Coronary artery (tissue), 2 donors: Measurements from ENCODE around the gene GMFB.

Source experiments
- DNase-seq: peaks from one replicate; pipeline ENCODE4 v3.0.0-alpha.2; 2017; ENCODE audit warnings: low spot score
- H3K27ac ChIP-seq, 2 donors: fragments of 200-600 bp; sonication (generic); one replicate each; pipeline ENCODE4 v1.5.1; 2016 to 2019
- H3K4me3 ChIP-seq: fragments of 200-600 bp; sonication (generic); 2 replicates; pipeline ENCODE4 v1.5.1; 2016; ENCODE audit warnings: mild to moderate bottlenecking, moderate library complexity
- CTCF ChIP-seq: fragments of 200-600 bp; sonication (generic); IDR thresholded peaks from one replicate; pipeline ENCODE4 v1.5.1; 2019; ENCODE audit warnings: antibody characterized with exemption

GMFB gene

GRCh38 chr14:54475911-54476310 lies 12.9 kb downstream of the GMFB start:
- Histone ChIP-seq H3K4me3 (no peak overlapping the region), H3K27ac (no peak overlapping the region)
- no peak for TF ChIP-seq CTCF
- no peak for DNase-seq

- no peak overlapping the region for H3K4me3 ChIP-seq
- no peak overlapping the region for H3K27ac ChIP-seq
- no peak for TF ChIP-seq CTCF
- DNase-seq, result no peak
Measured at GRCh38 chr14:54475187-54475899, 13.4 kb downstream of the GMFB start.

DNA sequence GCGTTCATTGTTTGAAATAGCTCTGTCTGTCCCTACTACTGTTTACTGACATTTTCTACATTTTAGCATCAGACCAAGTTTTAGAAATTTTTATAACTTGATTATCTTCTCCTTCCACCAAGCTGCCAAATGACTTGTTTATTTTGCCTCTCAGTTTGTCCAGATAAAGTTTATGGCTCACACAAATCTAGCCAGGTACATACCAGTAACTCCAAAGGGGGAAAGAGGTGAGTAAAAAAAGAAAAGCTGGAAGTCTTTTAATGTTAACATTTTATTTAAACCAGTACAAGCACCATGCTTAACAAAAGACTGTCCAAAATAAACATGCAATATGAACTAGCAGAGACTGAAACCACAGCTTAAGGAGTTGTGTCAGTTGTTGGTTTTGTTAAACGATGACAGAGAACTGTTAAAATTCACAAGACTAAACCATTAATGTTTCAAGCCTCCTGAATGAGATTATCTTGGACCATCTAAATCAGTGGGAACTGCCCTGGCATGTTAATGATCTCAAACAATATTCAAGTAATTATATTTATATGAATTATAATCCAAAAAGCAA lies 14.5 kb downstream of the GMFB start:
- H3K4me3 ChIP-seq, result no peak overlapping the region
- TF ChIP-seq CTCF, result no peak
- H3K27ac ChIP-seq, result no peak overlapping the region
- no peak for DNase-seq

DNA sequence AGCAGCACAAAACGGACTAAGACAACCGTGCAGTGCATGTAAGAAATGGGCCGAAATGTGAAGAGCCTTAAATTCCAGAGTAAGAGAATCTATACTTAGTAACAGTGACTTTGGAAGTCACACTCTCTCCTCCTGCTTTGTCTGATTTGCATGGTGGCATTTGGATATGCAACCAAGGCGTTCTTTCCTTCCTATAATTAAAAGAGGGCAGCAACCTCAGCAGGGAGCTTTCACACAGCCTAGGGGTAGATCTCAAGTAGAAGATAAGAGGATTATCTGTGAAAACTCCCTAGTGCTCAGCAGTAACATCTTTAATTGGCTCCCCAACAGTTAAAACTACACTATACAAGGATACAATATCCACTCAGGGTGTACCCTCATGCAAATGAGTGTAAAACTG lies 16.5 kb downstream of the GMFB start:
- H3K4me3 ChIP-seq, result no peak overlapping the region
- H3K27ac ChIP-seq, result no peak overlapping the region
- TF ChIP-seq CTCF, result no peak
- no peak for DNase-seq

DNA sequence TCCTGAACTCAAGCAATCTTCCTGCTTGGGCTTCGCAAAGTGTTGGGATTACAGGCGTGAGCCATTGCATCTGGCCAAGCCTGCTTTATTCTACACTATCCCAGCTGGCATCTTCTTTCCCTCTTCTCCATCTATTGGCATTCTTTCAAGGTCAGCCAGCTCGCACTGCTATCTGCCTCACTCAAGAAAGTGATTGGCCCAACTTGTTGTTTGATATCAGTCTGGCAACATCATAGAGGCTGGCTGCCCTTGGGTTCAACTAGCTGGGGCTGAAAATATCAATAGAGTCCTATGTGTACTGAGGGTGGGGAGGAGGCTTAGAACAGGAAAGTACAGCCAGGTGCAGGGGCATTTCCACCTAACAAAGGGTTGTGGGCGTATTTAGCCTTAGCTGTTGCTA lies 17.1 kb downstream of the GMFB start:
- no peak overlapping the region for H3K4me3 ChIP-seq
- no peak overlapping the region for H3K27ac ChIP-seq
- no peak for DNase-seq
- no peak for TF ChIP-seq CTCF

DNA sequence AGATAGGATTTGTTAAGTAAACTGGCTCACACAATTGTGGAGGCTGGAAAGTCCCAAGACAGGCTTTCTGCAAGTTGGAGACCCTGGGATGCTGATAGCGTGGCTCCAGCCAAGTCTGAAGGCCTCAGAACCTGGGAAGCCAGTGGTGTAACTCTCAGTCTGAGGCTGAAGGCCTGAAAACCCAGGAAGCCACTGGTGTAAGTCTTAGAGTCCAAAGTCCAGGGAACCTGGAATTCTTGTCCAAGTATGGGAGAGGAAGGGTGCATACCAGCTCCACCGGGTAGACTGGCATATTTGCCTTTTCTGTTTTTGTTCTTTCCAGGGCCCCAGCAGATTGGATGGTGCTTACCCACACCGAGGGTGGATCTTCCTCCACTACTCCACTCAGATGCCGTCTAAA lies 18.1 kb downstream of the GMFB start:
- no peak overlapping the region for H3K4me3 ChIP-seq
- no peak overlapping the region for H3K27ac ChIP-seq
- no peak for TF ChIP-seq CTCF
- no peak for DNase-seq

GRCh38 chr14:54467280-54467679 lies 21.5 kb downstream of the GMFB start:
- no peak for TF ChIP-seq CTCF
- no peak overlapping the region for H3K4me3 ChIP-seq
- no peak overlapping the region for H3K27ac ChIP-seq
- DNase-seq, result no peak
